GM23338 (cell line): ENCODE data around the gene KDM6B. TPM values are rescaled to one million over a fixed set of nuclear protein-coding genes. Genes with fewer than 3 reads are reported as not detected.

Experiments used
- ATAC-seq: fragments of 200-7000 bp; cut with Tn5 transposase; 3 replicates; pipeline ENCODE4 v1.9.1; 2020
- DNase-seq: peaks from one replicate; pipeline ENCODE4 v3.0.0-alpha.2; 2015; ENCODE audit warnings: low spot score
- H2AFZ ChIP-seq: fragments of 200-600 bp; sonication (generic); 2 replicates; pipeline ENCODE4 v1.8.0; 2016; ENCODE audit warnings: antibody characterized with exemption, mild to moderate bottlenecking, moderate library complexity
- H3F3A ChIP-seq: fragments of 200-600 bp; sonication (generic); replicated peaks from 2 replicates; pipeline ENCODE4 v1.8.0; 2017; ENCODE audit warnings: antibody characterized with exemption, mixed run types, low read depth
- H3K27ac ChIP-seq: fragments of 200-600 bp; sonication (generic); 2 replicates; pipeline ENCODE4 v1.6.1; 2016; ENCODE audit warnings: low read depth
- H3K27me3 ChIP-seq: fragments of 200-600 bp; sonication (generic); 2 replicates; pipeline ENCODE4 v1.8.0; 2016; ENCODE audit warnings: mild to moderate bottlenecking, mixed run types, moderate library complexity; ENCODE audit not compliant: insufficient read depth
- H3K36me3 ChIP-seq: fragments of 200-600 bp; sonication (generic); 2 replicates; pipeline ENCODE4 v1.8.0; 2016; ENCODE audit warnings: mild to moderate bottlenecking; ENCODE audit not compliant: insufficient read depth
- H3K4me1 ChIP-seq: fragments of 200-600 bp; sonication (generic); 2 replicates; pipeline ENCODE4 v1.8.0; 2016; ENCODE audit warnings: mild to moderate bottlenecking, moderate library complexity; ENCODE audit not compliant: insufficient read depth
- H3K4me2 ChIP-seq: fragments of 200-600 bp; sonication (generic); 2 replicates; pipeline ENCODE4 v1.7.1; 2017; ENCODE audit warnings: mixed run types
- H3K4me3 ChIP-seq: fragments of 200-600 bp; sonication (generic); 2 replicates; pipeline ENCODE4 v1.6.1; 2016; ENCODE audit warnings: mixed run types
- H3K79me2 ChIP-seq: fragments of 200-600 bp; sonication (generic); replicated peaks from 2 replicates; pipeline ENCODE4 v1.8.0; 2017; ENCODE audit warnings: mild to moderate bottlenecking; ENCODE audit not compliant: insufficient read depth
- H3K9me2 ChIP-seq: fragments of 200-600 bp; sonication (generic); 2 replicates; pipeline ENCODE4 v1.8.0; 2017; ENCODE audit not compliant: insufficient read depth
- H4K20me1 ChIP-seq: fragments of 200-600 bp; sonication (generic); replicated peaks from 2 replicates; pipeline ENCODE4 v1.8.0; 2017; ENCODE audit warnings: mild to moderate bottlenecking; ENCODE audit not compliant: insufficient read depth
- H3K27ac Mint-ChIP-seq: 2 replicates; pipeline ENCODE4 v1.8.0; 2020; ENCODE audit warnings: inconsistent platforms, mild to moderate bottlenecking, moderate library complexity, mixed read lengths
- H3K27me3 Mint-ChIP-seq: 3 replicates; pipeline ENCODE4 v1.8.0; 2022; ENCODE audit warnings: low read depth, mild to moderate bottlenecking, moderate library complexity, mixed read lengths, inconsistent platforms; ENCODE audit not compliant: insufficient read depth, poor library complexity
- H3K36me3 Mint-ChIP-seq: 3 replicates; pipeline ENCODE4 v1.8.0; 2021; ENCODE audit warnings: low read depth, mild to moderate bottlenecking, inconsistent platforms, moderate library complexity, mixed read lengths
- H3K4me1 Mint-ChIP-seq: 3 replicates; pipeline ENCODE4 v1.8.0; 2020; ENCODE audit warnings: mild to moderate bottlenecking, inconsistent platforms, mixed read lengths
- H3K4me3 Mint-ChIP-seq: 3 replicates; pipeline ENCODE4 v1.8.0; 2021; ENCODE audit warnings: moderate library complexity, mild to moderate bottlenecking, inconsistent platforms, mixed read lengths
- H3K9me3 Mint-ChIP-seq: 3 replicates; pipeline ENCODE4 v1.8.0; 2020; ENCODE audit warnings: moderate library complexity, mild to moderate bottlenecking, inconsistent platforms, mixed read lengths
- CREB1 ChIP-seq: fragments of 250-450 bp; sonication (Bioruptor Pico); IDR thresholded peaks from 2 replicates; pipeline ENCODE4 v1.5.0; 2020; ENCODE audit warnings: low read depth, mild to moderate bottlenecking, moderate library complexity
- EZH2 ChIP-seq: fragments of 200-600 bp; sonication (generic); IDR thresholded peaks from one replicate; pipeline ENCODE4 v1.8.0; 2017; ENCODE audit warnings: antibody characterized with exemption, mild to moderate bottlenecking, low read depth; ENCODE audit not compliant: unreplicated experiment
- JUNB ChIP-seq: IDR thresholded peaks from one replicate; pipeline ENCODE4 v1.6.1; 2016; ENCODE audit warnings: antibody characterized with exemption; ENCODE audit not compliant: unreplicated experiment
- NANOG ChIP-seq: IDR thresholded peaks from 2 replicates; pipeline ENCODE4 v1.6.1; 2016; ENCODE audit warnings: antibody characterized with exemption, borderline replicate concordance
- POLR2AphosphoS5 ChIP-seq: IDR thresholded peaks from 2 replicates; pipeline ENCODE4 v1.6.1; 2016; ENCODE audit warnings: antibody characterized with exemption, low read depth
- STAT1 ChIP-seq: IDR thresholded peaks from one replicate; pipeline ENCODE4 v1.6.1; 2016; ENCODE audit warnings: antibody characterized with exemption; ENCODE audit not compliant: unreplicated experiment
- ZNF114 ChIP-seq: fragments of 250-450 bp; sonication (Bioruptor Pico); IDR thresholded peaks from 2 replicates; pipeline ENCODE4 v1.5.0; 2020; ENCODE audit warnings: mild to moderate bottlenecking, moderate library complexity
- polyA plus RNA-seq: library from polyadenylated mRNA; unstranded; fragments of >200 nt; fragmentation: Nextera tagmentation; extraction: Ambion mirVana; gene quantifications from 2 replicates; pipeline ENCODE4 v1.2.1, GENCODE V29; 2016
- total RNA-seq: library from RNA; depleted of rRNA; stranded (reverse); fragments of >200 nt; shearing (Covaris generic); gene quantifications from 2 replicates; pipeline ENCODE4 v1.2.3, GENCODE V29; 2014
- TF ChIP-seq, protein P1 (sequence below): IDR thresholded peaks from one replicate; pipeline ENCODE4 v1.6.1; 2018; ENCODE audit warnings: antibody characterized with exemption; ENCODE audit not compliant: unreplicated experiment
- TF ChIP-seq, protein P2 (sequence below), 2 experiments: fragments of 200-600 bp in 1 of 2; sonication (generic) in 1 of 2; conservative IDR thresholded peaks; 2 replicates each; pipeline versions ENCODE4 v1.5.1 to v1.6.1; 2016 to 2017; ENCODE audit warnings: antibody characterized with exemption in 2 of 2, low read depth in 2 of 2, mild to moderate bottlenecking in 2 of 2, moderate library complexity in 1 of 2
- TF ChIP-seq, protein P3 (sequence below): fragments of 250-450 bp; sonication (Bioruptor Pico); IDR thresholded peaks from 2 replicates; pipeline ENCODE4 v1.5.0; 2020; ENCODE audit warnings: mild to moderate bottlenecking, moderate library complexity

KDM6B gene
- total and polyA plus RNA-seq, 2 experiments from 2014 or later = 1.1 to 1.4 TPM

DNA sequence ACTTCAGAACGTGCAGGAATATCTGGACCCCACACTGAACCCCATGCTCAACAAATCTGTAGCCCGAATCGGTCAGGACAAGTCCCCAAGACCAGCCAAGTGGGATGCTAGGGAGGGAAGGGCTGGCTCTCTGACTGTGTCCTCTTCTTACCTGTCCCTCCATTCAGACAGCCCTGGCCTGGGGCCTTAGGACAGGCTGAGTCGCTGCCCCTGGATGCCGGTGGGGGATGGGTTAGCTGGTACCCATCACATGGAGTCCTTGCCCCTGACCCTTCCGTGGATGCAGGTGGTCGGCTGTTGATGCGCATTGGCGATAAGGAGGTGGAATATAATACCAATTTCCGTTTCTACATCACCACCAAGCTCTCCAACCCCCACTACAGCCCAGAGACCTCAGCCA lies 16.0 kb upstream of the KDM6B start (continued):
- TF ChIP-seq, protein P1, sequence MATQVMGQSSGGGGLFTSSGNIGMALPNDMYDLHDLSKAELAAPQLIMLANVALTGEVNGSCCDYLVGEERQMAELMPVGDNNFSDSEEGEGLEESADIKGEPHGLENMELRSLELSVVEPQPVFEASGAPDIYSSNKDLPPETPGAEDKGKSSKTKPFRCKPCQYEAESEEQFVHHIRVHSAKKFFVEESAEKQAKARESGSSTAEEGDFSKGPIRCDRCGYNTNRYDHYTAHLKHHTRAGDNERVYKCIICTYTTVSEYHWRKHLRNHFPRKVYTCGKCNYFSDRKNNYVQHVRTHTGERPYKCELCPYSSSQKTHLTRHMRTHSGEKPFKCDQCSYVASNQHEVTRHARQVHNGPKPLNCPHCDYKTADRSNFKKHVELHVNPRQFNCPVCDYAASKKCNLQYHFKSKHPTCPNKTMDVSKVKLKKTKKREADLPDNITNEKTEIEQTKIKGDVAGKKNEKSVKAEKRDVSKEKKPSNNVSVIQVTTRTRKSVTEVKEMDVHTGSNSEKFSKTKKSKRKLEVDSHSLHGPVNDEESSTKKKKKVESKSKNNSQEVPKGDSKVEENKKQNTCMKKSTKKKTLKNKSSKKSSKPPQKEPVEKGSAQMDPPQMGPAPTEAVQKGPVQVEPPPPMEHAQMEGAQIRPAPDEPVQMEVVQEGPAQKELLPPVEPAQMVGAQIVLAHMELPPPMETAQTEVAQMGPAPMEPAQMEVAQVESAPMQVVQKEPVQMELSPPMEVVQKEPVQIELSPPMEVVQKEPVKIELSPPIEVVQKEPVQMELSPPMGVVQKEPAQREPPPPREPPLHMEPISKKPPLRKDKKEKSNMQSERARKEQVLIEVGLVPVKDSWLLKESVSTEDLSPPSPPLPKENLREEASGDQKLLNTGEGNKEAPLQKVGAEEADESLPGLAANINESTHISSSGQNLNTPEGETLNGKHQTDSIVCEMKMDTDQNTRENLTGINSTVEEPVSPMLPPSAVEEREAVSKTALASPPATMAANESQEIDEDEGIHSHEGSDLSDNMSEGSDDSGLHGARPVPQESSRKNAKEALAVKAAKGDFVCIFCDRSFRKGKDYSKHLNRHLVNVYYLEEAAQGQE = no peak
- TF ChIP-seq CREB1 = no peak
- TF ChIP-seq, protein P2, sequence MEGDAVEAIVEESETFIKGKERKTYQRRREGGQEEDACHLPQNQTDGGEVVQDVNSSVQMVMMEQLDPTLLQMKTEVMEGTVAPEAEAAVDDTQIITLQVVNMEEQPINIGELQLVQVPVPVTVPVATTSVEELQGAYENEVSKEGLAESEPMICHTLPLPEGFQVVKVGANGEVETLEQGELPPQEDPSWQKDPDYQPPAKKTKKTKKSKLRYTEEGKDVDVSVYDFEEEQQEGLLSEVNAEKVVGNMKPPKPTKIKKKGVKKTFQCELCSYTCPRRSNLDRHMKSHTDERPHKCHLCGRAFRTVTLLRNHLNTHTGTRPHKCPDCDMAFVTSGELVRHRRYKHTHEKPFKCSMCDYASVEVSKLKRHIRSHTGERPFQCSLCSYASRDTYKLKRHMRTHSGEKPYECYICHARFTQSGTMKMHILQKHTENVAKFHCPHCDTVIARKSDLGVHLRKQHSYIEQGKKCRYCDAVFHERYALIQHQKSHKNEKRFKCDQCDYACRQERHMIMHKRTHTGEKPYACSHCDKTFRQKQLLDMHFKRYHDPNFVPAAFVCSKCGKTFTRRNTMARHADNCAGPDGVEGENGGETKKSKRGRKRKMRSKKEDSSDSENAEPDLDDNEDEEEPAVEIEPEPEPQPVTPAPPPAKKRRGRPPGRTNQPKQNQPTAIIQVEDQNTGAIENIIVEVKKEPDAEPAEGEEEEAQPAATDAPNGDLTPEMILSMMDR (conservative IDR thresholded peaks at IDR 0.05; ENCODE audit: low read depth in 2 of 2) = no peak
- TF ChIP-seq JUNB = no peak
- no peak for TF ChIP-seq NANOG

DNA sequence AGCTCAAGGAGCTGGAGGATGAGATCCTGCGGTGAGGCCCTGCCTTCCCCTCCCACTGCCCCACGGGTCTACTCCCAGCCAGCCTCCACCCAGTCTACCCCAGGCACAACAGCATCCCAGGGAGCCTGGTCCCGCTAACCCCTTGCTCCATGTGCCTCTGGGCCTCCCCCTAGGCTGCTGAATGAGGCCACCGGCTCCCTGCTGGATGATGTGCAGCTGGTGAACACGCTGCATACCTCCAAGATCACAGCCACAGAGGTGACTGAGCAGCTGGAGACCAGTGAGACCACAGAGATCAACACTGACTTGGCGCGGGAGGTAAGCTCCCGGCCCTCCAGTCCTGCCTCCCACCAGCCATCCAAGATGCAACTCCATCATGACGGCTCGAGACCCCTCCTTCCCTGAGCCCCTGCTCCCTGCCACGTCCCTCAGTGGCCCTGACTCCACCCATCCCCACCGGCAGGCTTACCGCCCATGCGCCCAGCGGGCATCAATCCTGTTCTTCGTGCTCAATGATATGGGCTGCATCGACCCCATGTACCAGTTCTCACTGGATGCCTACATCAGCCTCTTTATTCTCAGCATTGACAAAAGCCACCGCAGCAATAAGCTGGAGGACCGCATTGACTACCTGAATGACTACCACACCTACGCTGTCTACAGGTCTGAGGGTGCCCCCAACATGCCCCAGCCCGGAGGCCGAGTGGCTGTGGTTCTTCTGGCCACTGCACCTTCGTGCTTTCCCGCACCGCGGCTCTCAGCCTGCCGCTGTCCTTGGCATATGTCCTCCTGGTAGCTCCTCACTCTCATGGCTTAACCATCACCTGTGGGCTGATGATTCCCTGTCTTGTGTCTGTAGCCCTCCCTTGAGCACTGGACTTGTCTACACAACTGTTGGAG lies 15.0 kb upstream of the KDM6B start:
- no peaks in the 10 kb centered on the region for H4K20me1 ChIP-seq
- TF ChIP-seq EZH2 (no peak), STAT1 (no peak), POLR2AphosphoS5 (no peak), ZNF114 (CRISPR knock-in tag) (no peak)
- TF ChIP-seq, protein P3, sequence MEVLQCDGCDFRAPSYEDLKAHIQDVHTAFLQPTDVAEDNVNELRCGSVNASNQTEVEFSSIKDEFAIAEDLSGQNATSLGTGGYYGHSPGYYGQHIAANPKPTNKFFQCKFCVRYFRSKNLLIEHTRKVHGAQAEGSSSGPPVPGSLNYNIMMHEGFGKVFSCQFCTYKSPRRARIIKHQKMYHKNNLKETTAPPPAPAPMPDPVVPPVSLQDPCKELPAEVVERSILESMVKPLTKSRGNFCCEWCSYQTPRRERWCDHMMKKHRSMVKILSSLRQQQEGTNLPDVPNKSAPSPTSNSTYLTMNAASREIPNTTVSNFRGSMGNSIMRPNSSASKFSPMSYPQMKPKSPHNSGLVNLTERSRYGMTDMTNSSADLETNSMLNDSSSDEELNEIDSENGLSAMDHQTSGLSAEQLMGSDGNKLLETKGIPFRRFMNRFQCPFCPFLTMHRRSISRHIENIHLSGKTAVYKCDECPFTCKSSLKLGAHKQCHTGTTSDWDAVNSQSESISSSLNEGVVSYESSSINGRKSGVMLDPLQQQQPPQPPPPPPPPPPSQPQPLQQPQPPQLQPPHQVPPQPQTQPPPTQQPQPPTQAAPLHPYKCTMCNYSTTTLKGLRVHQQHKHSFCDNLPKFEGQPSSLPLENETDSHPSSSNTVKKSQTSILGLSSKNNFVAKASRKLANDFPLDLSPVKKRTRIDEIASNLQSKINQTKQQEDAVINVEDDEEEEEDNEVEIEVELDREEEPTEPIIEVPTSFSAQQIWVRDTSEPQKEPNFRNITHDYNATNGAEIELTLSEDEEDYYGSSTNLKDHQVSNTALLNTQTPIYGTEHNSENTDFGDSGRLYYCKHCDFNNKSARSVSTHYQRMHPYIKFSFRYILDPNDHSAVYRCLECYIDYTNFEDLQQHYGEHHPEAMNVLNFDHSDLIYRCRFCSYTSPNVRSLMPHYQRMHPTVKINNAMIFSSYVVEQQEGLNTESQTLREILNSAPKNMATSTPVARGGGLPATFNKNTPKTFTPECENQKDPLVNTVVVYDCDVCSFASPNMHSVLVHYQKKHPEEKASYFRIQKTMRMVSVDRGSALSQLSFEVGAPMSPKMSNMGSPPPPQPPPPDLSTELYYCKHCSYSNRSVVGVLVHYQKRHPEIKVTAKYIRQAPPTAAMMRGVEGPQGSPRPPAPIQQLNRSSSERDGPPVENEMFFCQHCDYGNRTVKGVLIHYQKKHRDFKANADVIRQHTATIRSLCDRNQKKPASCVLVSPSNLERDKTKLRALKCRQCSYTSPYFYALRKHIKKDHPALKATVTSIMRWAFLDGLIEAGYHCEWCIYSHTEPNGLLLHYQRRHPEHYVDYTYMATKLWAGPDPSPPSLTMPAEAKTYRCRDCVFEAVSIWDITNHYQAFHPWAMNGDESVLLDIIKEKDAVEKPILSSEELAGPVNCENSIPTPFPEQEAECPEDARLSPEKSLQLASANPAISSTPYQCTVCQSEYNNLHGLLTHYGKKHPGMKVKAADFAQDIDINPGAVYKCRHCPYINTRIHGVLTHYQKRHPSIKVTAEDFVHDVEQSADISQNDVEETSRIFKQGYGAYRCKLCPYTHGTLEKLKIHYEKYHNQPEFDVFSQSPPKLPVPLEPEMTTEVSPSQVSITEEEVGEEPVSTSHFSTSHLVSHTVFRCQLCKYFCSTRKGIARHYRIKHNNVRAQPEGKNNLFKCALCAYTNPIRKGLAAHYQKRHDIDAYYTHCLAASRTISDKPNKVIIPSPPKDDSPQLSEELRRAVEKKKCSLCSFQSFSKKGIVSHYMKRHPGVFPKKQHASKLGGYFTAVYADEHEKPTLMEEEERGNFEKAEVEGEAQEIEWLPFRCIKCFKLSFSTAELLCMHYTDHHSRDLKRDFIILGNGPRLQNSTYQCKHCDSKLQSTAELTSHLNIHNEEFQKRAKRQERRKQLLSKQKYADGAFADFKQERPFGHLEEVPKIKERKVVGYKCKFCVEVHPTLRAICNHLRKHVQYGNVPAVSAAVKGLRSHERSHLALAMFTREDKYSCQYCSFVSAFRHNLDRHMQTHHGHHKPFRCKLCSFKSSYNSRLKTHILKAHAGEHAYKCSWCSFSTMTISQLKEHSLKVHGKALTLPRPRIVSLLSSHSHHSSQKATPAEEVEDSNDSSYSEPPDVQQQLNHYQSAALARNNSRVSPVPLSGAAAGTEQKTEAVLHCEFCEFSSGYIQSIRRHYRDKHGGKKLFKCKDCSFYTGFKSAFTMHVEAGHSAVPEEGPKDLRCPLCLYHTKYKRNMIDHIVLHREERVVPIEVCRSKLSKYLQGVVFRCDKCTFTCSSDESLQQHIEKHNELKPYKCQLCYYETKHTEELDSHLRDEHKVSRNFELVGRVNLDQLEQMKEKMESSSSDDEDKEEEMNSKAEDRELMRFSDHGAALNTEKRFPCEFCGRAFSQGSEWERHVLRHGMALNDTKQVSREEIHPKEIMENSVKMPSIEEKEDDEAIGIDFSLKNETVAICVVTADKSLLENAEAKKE = no peak
- TF ChIP-seq, protein P2 (conservative IDR thresholded peaks at IDR 0.05; ENCODE audit: low read depth in 2 of 2) = no peak
- ATAC-seq (no peak), DNase-seq (no peak)
- Mint-ChIP-seq H3K4me1 (peaks cover 8% of the 10 kb centered on the region), H3K4me3 (no peak overlapping the region; the same call in 2 of the 3 replicates), H3K27me3 (peaks cover 22% of the 10 kb centered on the region), H3K36me3 (no peaks in the 10 kb centered on the region; the same call in 2 of the 3 replicates), H3K27ac (no peak overlapping the region), H3K9me3 (no peaks in the 10 kb centered on the region)
- no peaks in the 10 kb centered on the region for H3K79me2 ChIP-seq
- no peak overlapping the region for H2AFZ ChIP-seq
- no peaks in the 10 kb centered on the region for H3K9me2 ChIP-seq
- no peaks in the 10 kb centered on the region for H3K4me1 ChIP-seq
- H3K4me3 ChIP-seq = no peak overlapping the region
- H3K36me3 ChIP-seq = no peaks in the 10 kb centered on the region
- no peak overlapping the region for H3K4me2 ChIP-seq
- H3K27ac ChIP-seq = no peak overlapping the region
- no peaks in the 10 kb centered on the region for H3F3A ChIP-seq
- peaks cover 9% of the 10 kb centered on the region; the same call in 1 of the 2 replicates for H3K27me3 ChIP-seq
